Parathyroid adenoma (tissue), 2 donors: ENCODE data around the gene PGA3.
"Not testable (repeated sequence)": the region's sequence is repeated elsewhere in the genome, so short reads cannot be mapped to it uniquely, and the experiment has no call there.

Source experiments
- H2AFZ ChIP-seq: fragments of 300-600 bp; sonication (generic); one replicate; pipeline ENCODE4 v1.7.0; 2017; ENCODE audit warnings: antibody characterized with exemption, mild to moderate bottlenecking
- H3K27ac ChIP-seq: fragments of 300-600 bp; sonication (generic); one replicate; pipeline ENCODE4 v1.7.0; 2017
- H3K27me3 ChIP-seq: fragments of 300-600 bp; sonication (generic); one replicate; pipeline ENCODE4 v1.7.0; 2017; ENCODE audit warnings: low read length; ENCODE audit not compliant: control insufficient read depth, insufficient read depth
- H3K36me3 ChIP-seq: fragments of 300-600 bp; sonication (generic); one replicate; pipeline ENCODE4 v1.7.0; 2017; ENCODE audit warnings: low read length; ENCODE audit not compliant: control insufficient read depth, insufficient read depth
- H3K4me1 ChIP-seq: fragments of 300-600 bp; sonication (generic); one replicate; pipeline ENCODE4 v1.7.0; 2017; ENCODE audit warnings: control low read depth
- H3K4me2 ChIP-seq: fragments of 300-600 bp; sonication (generic); one replicate; pipeline ENCODE4 v1.7.0; 2017; ENCODE audit warnings: low read length
- H3K4me3 ChIP-seq: fragments of 300-600 bp; sonication (generic); one replicate; pipeline ENCODE4 v1.7.0; 2017; ENCODE audit warnings: low read depth, low read length
- H3K79me2 ChIP-seq: fragments of 300-600 bp; sonication (generic); one replicate; pipeline ENCODE4 v1.7.0; 2017; ENCODE audit warnings: control low read depth
- H3K9ac ChIP-seq: fragments of 300-600 bp; sonication (generic); one replicate; pipeline ENCODE4 v1.7.0; 2017; ENCODE audit warnings: mild to moderate bottlenecking
- H3K9me3 ChIP-seq: fragments of 300-600 bp; sonication (generic); one replicate; pipeline ENCODE4 v1.7.0; 2017; ENCODE audit warnings: low read length; ENCODE audit not compliant: control insufficient read depth
- CTCF ChIP-seq: fragments of 300-600 bp; sonication (generic); IDR thresholded peaks from one replicate; pipeline ENCODE4 v1.7.0; 2017; ENCODE audit warnings: antibody characterized with exemption, mild to moderate bottlenecking
- donor health status: primary hyperparathyroidism.

The PGA3 gene

DNA sequence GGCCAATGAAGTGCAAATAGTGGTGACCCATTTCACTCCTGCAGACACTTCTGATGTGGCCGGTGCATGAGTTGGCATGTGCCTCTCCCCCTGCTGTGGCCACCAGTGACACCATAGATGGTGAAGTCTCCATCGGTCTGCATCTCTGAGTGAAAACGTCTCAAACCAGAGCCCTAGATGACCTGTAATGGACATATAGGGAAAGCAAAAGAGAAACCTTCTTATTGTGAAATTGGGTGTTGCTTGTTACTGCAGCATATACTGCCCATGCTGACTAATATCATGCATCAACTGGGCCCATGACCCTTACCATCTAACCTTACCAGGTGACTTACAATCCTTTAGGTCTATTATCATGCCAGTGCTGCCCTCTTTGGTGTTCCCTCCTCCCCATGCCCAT lies 30.4 kb upstream of the PGA3 start:
- Histone ChIP-seq H3K9ac (no peak overlapping the region), H3K4me3 (no peak overlapping the region), H3K4me1 (no peaks in the 10 kb centered on the region), H3K4me2 (no peak overlapping the region), H3K36me3 (no peaks in the 10 kb centered on the region), H3K27me3 (no peaks in the 10 kb centered on the region), H3K27ac (no peak overlapping the region), H2AFZ (no peak overlapping the region), H3K79me2 (no peaks in the 10 kb centered on the region), H3K9me3 (no peaks in the 10 kb centered on the region)
- no peak for TF ChIP-seq CTCF

GRCh38 chr11:61173456-61173855 lies 29.9 kb upstream of the PGA3 start:
- TF ChIP-seq CTCF = peak; percentile 37
- Histone ChIP-seq H3K4me1 (no peaks in the 10 kb centered on the region), H3K4me2 (no peak overlapping the region), H2AFZ (no peak overlapping the region), H3K9me3 (no peaks in the 10 kb centered on the region), H3K9ac (no peak overlapping the region), H3K27ac (no peak overlapping the region), H3K27me3 (no peaks in the 10 kb centered on the region), H3K4me3 (no peak overlapping the region), H3K79me2 (no peaks in the 10 kb centered on the region), H3K36me3 (no peaks in the 10 kb centered on the region)

- no peak overlapping the region for H2AFZ ChIP-seq
- no peak for TF ChIP-seq CTCF
- no peak overlapping the region for H3K4me3 ChIP-seq
- no peaks in the 10 kb centered on the region for H3K9me3 ChIP-seq
- no peaks in the 10 kb centered on the region for H3K27me3 ChIP-seq
- no peak overlapping the region for H3K9ac ChIP-seq
- no peaks in the 10 kb centered on the region for H3K36me3 ChIP-seq
- H3K79me2 ChIP-seq = no peaks in the 10 kb centered on the region
- H3K4me1 ChIP-seq = no peaks in the 10 kb centered on the region
- no peak overlapping the region for H3K27ac ChIP-seq
- no peak overlapping the region for H3K4me2 ChIP-seq
These were observed 29.0 kb upstream of the PGA3 start for GRCh38 chr11:61174273-61174672.

- no peak overlapping the region for H3K4me2 ChIP-seq
- no peak overlapping the region for H2AFZ ChIP-seq
- no peak overlapping the region for H3K4me3 ChIP-seq
- no peaks in the 10 kb centered on the region for H3K27me3 ChIP-seq
- no peaks in the 10 kb centered on the region for H3K4me1 ChIP-seq
- H3K9ac ChIP-seq = no peak overlapping the region
- H3K36me3 ChIP-seq = no peaks in the 10 kb centered on the region
- TF ChIP-seq CTCF = no peak
- no peaks in the 10 kb centered on the region for H3K79me2 ChIP-seq
- H3K27ac ChIP-seq = no peak overlapping the region
- no peaks in the 10 kb centered on the region for H3K9me3 ChIP-seq
These were observed 28.4 kb upstream of the PGA3 start for GRCh38 chr11:61174949-61175348.

- TF ChIP-seq CTCF = no peak
- H3K36me3 ChIP-seq = no peaks in the 10 kb centered on the region
- no peaks in the 10 kb centered on the region for H3K27me3 ChIP-seq
- no peak overlapping the region for H3K4me3 ChIP-seq
- H3K4me1 ChIP-seq = no peaks in the 10 kb centered on the region
- no peaks in the 10 kb centered on the region for H3K79me2 ChIP-seq
- H3K27ac ChIP-seq = no peak overlapping the region
- H3K9me3 ChIP-seq = no peaks in the 10 kb centered on the region
- H2AFZ ChIP-seq = no peak overlapping the region
- H3K9ac ChIP-seq = no peak overlapping the region
- no peak overlapping the region for H3K4me2 ChIP-seq
These were observed 26.9 kb upstream of the PGA3 start for GRCh38 chr11:61176446-61176845.

GRCh38 chr11:61180205-61180604 lies 23.1 kb upstream of the PGA3 start:
- not testable (repeated sequence) for H3K4me3 ChIP-seq, H2AFZ ChIP-seq, H3K36me3 ChIP-seq, H3K4me2 ChIP-seq, H3K4me1 ChIP-seq, H3K9ac ChIP-seq, H3K79me2 ChIP-seq, H3K9me3 ChIP-seq, H3K27me3 ChIP-seq, H3K27ac ChIP-seq
